HG03354 (cell line): Measurements from ENCODE around the gene KDM3A.

Experiments
- ATAC-seq: cut with Tn5 transposase; IDR thresholded peaks from one replicate; pipeline ENCODE4 v1.9.1; 2021; ENCODE audit warnings: mild to moderate bottlenecking; ENCODE audit not compliant: unreplicated experiment, poor library complexity, severe bottlenecking

KDM3A gene

DNA sequence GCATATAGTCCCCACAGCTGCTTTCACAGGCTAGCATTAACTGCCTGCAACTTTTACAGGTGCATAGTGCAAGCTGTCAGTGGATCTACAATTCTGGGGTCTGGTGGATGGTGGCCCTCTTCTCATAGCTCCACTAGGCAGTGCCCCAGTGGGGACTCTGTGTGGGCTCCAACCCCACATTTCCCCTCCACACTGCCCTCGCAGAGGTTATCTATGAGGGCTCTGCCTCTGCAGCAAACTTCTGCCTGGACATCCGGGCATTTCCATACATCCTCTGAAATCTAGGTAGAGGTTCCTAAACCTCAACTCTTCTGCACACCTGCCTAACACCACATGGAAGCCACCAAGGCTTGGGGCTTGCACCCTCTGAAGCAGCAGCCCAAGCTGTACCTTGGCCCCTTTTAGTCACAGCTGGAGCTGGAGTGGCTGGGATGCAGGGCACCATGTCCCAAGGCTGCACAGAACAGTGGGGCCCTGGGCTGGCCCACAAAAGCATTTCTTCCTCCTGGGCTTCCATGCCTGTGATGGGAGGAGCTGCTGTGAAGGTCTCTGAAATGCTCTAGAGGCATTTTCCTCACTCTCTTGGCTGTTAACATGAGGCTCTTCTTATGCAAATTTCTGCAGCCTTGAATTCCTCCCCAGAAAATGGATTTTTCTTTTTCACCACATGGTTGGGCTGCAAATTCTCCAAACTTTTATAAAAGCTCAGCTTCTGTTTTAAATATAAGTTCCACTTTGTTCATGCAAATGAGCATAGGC, 59.3 kb downstream of the KDM3A start:
- no peak for ATAC-seq

DNA sequence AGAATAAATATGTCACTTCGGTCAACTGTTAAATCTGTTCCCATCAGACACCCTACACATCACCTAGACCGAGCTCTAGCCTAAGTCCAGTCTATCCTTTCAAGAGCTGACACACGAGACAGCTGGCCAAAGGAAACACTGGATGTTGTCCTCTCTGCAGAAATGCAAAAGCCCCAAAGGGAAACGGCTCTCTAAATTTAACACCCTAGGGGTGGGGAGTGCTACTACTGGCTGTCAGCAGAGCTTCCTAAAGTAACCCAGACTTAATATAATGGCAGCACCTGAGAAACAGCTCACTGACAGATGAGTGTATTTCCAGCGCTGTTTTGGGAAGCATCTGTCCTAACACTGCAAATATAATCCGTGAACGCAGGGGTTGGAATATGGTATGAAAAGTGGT, 66.4 kb downstream of the KDM3A start:
- ATAC-seq: no peak

DNA sequence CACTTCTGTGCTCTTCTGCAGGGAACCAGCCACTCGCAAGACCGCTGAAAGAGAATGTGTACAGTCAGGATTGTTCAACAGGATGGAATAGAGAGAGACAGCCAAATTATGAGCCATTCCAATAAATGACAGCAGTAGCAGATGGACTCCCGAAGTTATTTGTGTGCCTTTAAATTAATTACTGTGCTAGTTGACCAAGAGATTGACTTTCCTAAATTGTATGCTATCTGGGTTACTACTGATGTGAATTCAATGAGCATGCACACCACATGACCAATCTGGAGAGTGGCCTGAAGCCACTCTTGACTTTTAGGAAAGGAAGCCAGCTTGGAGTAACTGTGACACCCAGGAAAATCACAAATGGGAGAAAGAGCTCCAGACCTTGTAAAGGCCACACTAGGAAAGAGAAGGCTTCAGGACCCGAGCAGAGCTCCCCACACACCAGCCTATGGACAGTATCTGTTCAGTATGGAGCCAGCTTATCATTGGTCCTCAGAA, 69.3 kb downstream of the KDM3A start:
- no peak for ATAC-seq

DNA sequence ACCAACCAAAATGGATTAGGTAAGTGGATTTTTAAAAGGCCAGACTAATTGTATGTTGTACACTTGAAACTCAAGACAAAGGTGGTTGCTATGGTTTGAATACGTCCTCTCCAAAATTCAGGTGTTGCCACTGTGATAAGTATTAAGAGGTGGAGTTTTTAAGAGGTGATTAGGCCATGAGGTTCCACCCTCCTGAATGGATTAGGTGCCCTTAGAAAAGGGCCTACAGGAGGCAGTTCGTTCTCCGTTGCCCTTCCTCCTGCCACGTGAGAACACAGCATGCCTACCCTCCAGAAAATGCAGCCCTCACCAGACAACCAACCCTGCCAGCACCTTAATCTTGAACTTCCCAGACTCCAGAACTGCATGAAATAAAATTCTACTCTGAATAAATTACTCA, 70.9 kb downstream of the KDM3A start:
- ATAC-seq: no peak

DNA sequence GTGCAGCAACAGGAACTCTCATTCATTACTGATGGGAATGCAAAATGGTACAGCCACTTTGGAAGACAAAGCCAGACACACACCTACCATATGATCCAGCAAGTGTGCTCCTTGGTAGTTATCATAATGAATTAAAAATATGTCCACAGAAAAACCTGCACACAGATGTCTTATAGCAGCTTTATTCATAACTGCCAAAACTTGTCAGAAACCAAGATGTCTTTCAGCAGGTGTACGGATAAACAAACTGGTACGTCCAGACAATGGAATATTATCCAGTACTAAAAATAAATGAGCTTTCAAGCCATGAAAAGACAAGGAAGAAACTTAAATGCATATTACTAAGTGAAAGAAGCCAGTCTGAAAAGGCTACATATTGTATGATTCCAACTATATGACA, 71.7 kb downstream of the KDM3A start:
- ATAC-seq: no peak

DNA sequence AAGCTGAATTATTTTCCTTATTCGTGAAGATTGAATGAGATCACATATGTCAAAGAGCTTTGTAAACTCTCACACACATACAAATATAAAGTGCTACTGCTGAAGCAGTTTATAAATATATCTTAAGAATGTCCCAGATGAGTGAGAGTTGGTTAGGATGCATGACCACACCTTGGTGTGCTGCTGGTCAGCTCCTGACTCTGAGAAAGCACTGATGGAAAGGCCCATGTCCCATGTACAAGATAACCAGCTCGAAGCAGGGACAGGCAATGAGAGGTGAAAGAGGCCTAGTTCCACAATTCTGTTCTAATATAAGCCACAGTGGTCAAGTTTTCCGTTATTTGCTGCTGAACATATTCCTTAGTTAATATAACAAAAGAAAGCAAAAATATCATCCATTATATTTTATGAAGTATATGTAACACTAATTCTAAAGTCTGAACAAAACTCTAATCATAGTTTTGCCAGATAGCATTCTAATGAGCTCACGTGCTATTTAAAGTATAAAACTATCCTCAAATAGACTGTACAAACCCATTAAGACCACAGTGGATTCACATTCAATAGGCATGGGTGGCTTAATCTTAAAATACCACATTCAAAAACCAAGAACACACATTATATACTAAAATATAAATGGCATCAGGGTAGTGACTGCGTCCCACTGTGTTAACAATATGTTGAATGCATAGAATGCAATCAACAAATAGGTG, 72.9 kb downstream of the KDM3A start:
- no peak for ATAC-seq

DNA sequence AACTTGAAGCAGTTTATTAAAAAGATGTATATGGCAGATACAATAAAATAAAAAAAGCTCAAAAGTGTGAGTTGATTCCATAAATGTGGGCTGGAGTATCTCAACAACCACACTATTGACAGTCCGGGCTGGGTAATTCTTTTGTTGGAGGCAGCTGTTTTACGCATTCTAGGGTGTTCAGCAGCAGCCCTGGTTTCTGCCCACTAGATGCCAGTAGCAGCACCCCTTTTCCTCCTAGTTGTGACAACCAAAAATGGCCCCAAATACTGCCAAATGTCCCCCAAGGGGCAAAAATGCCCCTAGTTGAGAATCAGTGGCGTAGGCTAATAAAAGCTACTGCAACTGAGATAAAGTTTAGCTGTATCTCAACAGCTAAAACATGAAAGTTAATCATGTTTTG, 77.3 kb downstream of the KDM3A start:
- no peak for ATAC-seq

DNA sequence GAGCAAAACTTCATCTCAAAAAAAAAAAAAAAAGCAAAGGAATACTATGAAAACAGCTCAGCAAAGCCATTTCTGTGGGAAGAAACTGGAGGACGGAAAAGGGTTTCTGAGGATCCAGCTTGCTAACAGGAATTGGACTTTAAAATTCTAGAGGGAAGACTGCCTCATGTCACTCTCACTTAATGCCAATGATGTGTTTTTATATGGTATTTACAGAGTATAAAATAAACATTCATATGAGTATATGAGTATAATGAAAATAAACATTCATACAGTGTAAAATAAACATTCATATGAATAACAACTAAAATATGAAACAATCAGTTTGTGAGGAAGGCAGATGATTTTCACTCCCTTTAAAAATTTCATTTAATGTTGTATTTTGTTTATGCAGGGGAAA, 78.2 kb downstream of the KDM3A start:
- no peak for ATAC-seq

DNA sequence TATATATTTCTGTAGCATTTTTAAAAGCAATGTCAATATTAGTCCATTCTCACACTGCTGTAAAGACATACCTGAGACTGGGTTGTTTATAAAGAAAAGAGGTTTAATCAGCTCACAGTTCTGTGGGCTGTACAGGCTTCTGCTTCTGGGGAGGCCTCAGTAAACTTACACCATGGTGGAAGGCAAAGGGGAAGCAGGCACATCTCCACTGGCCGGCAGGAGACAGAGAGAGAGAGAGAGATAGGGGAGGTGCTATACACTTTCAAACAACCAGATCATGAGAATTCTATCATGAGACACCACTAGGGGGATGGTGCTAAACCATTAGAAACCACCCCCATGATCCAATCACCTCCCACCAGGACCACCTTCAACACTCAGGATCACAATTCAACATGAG, 79.0 kb downstream of the KDM3A start:
- ATAC-seq: no peak

DNA sequence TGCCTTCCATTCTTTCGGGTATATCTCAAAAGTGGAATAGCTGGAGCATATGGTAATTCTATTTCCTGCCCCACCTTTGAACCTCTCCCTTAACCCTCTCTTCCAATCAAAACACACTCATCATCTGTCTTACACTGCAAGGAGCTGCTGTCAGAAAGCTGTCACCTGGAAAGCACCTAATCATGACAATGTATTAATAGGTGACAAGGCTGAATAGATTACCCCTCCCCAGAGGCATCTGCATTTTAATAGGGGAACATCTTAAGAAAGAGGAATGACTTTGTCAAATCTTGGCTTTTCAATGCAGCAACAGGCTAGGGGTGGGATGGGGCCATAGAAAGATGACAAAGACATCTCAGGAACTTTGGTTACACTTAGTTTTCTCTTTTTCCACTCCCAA, 80.8 kb downstream of the KDM3A start:
- no peak for ATAC-seq

DNA sequence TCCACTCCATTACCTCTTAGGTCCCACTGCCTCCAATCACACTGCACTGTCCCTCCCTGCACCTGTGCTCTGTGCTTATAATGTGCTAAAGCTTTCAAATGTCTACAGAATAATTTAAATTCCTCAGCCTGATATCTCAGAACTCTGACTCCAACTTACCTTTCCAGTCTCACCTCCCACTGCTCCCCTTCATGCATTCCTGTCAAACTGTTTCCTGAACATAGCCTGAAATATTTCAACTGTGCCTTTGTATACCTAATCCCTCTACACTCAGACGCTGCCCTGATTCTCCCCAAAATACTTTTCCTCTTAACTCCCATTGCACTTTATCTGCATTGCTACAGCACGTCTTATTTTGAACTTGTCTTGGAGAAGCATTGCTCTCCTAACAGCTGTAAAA, 81.5 kb downstream of the KDM3A start:
- ATAC-seq: no peak

DNA sequence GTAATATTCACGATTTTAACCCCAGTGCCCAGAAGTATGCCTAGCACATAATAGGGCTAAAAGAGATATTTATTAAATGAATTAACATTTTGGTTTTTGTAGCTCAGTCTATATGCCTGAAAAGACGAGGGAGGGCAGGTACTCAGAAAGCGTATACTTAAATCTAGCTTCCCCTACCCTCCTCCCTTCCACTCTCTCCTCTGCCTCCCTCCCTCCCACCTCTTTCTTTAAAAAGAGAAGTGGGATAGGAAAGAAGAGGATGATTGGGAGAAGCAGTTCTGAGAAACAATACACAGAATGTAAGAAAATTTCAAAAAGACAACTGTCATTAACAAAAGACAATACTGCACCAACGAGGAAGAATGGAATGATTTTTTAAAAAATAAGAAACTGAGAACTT, 82.3 kb downstream of the KDM3A start:
- ATAC-seq: no peak

DNA sequence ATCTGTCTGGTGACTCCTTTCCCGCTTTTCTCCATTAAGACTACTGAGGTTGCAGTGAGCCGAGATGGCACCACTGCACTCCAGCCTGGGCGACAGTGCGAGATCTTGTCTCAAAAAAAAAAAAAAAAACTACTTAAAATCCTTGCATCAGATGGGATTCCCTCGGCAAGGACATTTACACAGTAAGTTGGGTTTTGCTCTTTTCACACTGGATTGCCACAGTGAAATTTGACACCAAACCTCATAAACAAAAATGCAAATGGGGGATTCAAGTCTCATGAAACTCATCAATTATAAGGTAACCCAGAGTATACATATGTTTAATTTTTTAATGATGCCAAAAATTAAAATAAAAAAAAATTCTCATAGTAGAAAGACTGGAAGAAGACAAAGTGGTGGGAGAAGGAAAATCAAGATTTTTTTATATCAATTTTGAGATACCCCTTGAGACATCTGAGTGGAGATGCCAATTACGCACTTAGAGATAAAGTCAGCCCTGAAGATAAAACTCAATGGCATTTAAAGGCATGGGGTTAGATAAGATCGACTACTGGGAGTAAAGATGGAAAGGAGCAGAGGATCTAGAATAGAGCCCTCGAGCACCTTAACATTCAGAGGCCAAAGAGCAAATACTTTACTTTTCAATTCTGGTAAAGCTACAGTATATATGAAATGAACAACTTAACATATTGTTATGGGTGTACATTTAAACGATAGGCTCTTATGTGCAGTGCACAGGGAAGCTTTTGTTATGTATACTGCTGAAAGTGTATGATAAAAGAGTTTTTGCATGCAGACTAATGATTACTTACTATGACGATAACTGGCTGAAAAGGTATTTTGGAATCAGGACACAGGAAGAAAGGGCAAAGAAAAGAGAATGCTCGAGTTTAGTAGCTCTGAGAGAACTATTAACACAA, 84.5 kb downstream of the KDM3A start:
- ATAC-seq: no peak

DNA sequence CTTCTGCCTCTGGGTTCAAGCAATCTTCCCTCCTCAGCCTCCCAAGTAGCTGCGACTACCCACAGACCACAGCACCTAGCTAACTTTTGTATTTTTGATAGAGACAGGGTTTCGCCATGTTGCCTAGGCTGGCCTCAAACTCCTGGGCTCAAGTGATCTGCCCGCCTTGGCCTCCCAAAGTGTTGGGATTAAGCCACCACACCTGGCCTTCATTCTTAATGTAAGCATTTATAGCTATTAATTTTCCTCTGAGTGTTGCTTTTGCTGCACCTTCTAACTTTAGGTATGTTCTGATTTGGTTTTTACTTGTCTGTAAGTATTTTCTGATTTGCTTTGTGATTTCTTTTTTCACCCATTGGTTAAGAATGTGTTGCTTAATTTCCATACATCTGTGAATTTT, 92.4 kb downstream of the KDM3A start:
- no peak for ATAC-seq

DNA sequence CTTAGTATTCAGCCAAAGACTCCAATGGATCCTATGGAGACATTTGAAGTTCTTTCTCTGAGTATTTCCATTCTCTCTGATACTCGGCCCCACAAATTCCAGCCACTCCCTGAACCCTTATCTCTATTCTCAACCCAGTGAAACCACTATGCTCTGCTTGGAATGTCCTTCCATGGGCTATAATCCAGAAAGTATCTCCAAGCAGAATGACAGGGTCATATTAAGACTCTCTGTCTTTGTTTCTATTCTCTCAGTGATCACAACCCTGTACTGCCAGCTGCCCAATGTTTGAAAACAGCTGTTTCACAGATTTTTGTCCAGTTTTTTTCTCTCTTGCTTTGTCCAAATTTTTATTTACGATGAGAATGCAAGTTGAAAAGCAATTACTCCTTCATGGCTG, 100.2 kb downstream of the KDM3A start:
- no peak for ATAC-seq
